GM23338 (cell line): ENCODE measurements around the gene DLK1. TPM values are rescaled to one million over a fixed set of nuclear protein-coding genes. Genes with fewer than 3 reads are reported as not detected.

Experiments
- ATAC-seq: fragments of 200-7000 bp; cut with Tn5 transposase; 3 replicates; pipeline ENCODE4 v1.9.1; 2020
- DNase-seq: peaks from one replicate; pipeline ENCODE4 v3.0.0-alpha.2; 2015; ENCODE audit warnings: low spot score
- H2AFZ ChIP-seq: fragments of 200-600 bp; sonication (generic); 2 replicates; pipeline ENCODE4 v1.8.0; 2016; ENCODE audit warnings: antibody characterized with exemption, mild to moderate bottlenecking, moderate library complexity
- H3F3A ChIP-seq: fragments of 200-600 bp; sonication (generic); replicated peaks from 2 replicates; pipeline ENCODE4 v1.8.0; 2017; ENCODE audit warnings: antibody characterized with exemption, mixed run types, low read depth
- H3K27ac ChIP-seq: fragments of 200-600 bp; sonication (generic); 2 replicates; pipeline ENCODE4 v1.6.1; 2016; ENCODE audit warnings: low read depth
- H3K27me3 ChIP-seq: fragments of 200-600 bp; sonication (generic); 2 replicates; pipeline ENCODE4 v1.8.0; 2016; ENCODE audit warnings: mild to moderate bottlenecking, mixed run types, moderate library complexity; ENCODE audit not compliant: insufficient read depth
- H3K36me3 ChIP-seq: fragments of 200-600 bp; sonication (generic); 2 replicates; pipeline ENCODE4 v1.8.0; 2016; ENCODE audit warnings: mild to moderate bottlenecking; ENCODE audit not compliant: insufficient read depth
- H3K4me1 ChIP-seq: fragments of 200-600 bp; sonication (generic); 2 replicates; pipeline ENCODE4 v1.8.0; 2016; ENCODE audit warnings: mild to moderate bottlenecking, moderate library complexity; ENCODE audit not compliant: insufficient read depth
- H3K4me2 ChIP-seq: fragments of 200-600 bp; sonication (generic); 2 replicates; pipeline ENCODE4 v1.7.1; 2017; ENCODE audit warnings: mixed run types
- H3K4me3 ChIP-seq: fragments of 200-600 bp; sonication (generic); 2 replicates; pipeline ENCODE4 v1.6.1; 2016; ENCODE audit warnings: mixed run types
- H3K79me2 ChIP-seq: fragments of 200-600 bp; sonication (generic); replicated peaks from 2 replicates; pipeline ENCODE4 v1.8.0; 2017; ENCODE audit warnings: mild to moderate bottlenecking; ENCODE audit not compliant: insufficient read depth
- H3K9me2 ChIP-seq: fragments of 200-600 bp; sonication (generic); 2 replicates; pipeline ENCODE4 v1.8.0; 2017; ENCODE audit not compliant: insufficient read depth
- H4K20me1 ChIP-seq: fragments of 200-600 bp; sonication (generic); replicated peaks from 2 replicates; pipeline ENCODE4 v1.8.0; 2017; ENCODE audit warnings: mild to moderate bottlenecking; ENCODE audit not compliant: insufficient read depth
- H3K27ac Mint-ChIP-seq: 2 replicates; pipeline ENCODE4 v1.8.0; 2020; ENCODE audit warnings: inconsistent platforms, mild to moderate bottlenecking, moderate library complexity, mixed read lengths
- H3K27me3 Mint-ChIP-seq: 3 replicates; pipeline ENCODE4 v1.8.0; 2022; ENCODE audit warnings: low read depth, mild to moderate bottlenecking, moderate library complexity, mixed read lengths, inconsistent platforms; ENCODE audit not compliant: insufficient read depth, poor library complexity
- H3K36me3 Mint-ChIP-seq: 3 replicates; pipeline ENCODE4 v1.8.0; 2021; ENCODE audit warnings: low read depth, mild to moderate bottlenecking, inconsistent platforms, moderate library complexity, mixed read lengths
- H3K4me1 Mint-ChIP-seq: 3 replicates; pipeline ENCODE4 v1.8.0; 2020; ENCODE audit warnings: mild to moderate bottlenecking, inconsistent platforms, mixed read lengths
- H3K4me3 Mint-ChIP-seq: 3 replicates; pipeline ENCODE4 v1.8.0; 2021; ENCODE audit warnings: moderate library complexity, mild to moderate bottlenecking, inconsistent platforms, mixed read lengths
- H3K9me3 Mint-ChIP-seq: 3 replicates; pipeline ENCODE4 v1.8.0; 2020; ENCODE audit warnings: moderate library complexity, mild to moderate bottlenecking, inconsistent platforms, mixed read lengths
- CREB1 ChIP-seq: fragments of 250-450 bp; sonication (Bioruptor Pico); IDR thresholded peaks from 2 replicates; pipeline ENCODE4 v1.5.0; 2020; ENCODE audit warnings: low read depth, mild to moderate bottlenecking, moderate library complexity
- CTCF ChIP-seq, 2 experiments: fragments of 200-600 bp in 1 of 2; sonication (generic) in 1 of 2; conservative IDR thresholded peaks; 2 replicates each; pipeline versions ENCODE4 v1.5.1 to v1.6.1; 2016 to 2017; ENCODE audit warnings: antibody characterized with exemption in 2 of 2, low read depth in 2 of 2, mild to moderate bottlenecking in 2 of 2, moderate library complexity in 1 of 2
- ETS1 ChIP-seq: IDR thresholded peaks from 2 replicates; pipeline ENCODE4 v1.6.1; 2016; ENCODE audit warnings: antibody characterized with exemption
- EZH2 ChIP-seq: fragments of 200-600 bp; sonication (generic); IDR thresholded peaks from one replicate; pipeline ENCODE4 v1.8.0; 2017; ENCODE audit warnings: antibody characterized with exemption, mild to moderate bottlenecking, low read depth; ENCODE audit not compliant: unreplicated experiment
- EZH2phosphoT487 ChIP-seq: fragments of 200-600 bp; sonication (generic); IDR thresholded peaks from one replicate; pipeline ENCODE4 v1.8.1; 2018; ENCODE audit warnings: antibody characterized with exemption; ENCODE audit not compliant: unreplicated experiment
- JUNB ChIP-seq: IDR thresholded peaks from one replicate; pipeline ENCODE4 v1.6.1; 2016; ENCODE audit warnings: antibody characterized with exemption; ENCODE audit not compliant: unreplicated experiment
- NANOG ChIP-seq: IDR thresholded peaks from 2 replicates; pipeline ENCODE4 v1.6.1; 2016; ENCODE audit warnings: antibody characterized with exemption, borderline replicate concordance
- POLR2AphosphoS5 ChIP-seq: IDR thresholded peaks from 2 replicates; pipeline ENCODE4 v1.6.1; 2016; ENCODE audit warnings: antibody characterized with exemption, low read depth
- REST ChIP-seq: IDR thresholded peaks from one replicate; pipeline ENCODE4 v1.6.1; 2018; ENCODE audit warnings: antibody characterized with exemption; ENCODE audit not compliant: unreplicated experiment
- STAT1 ChIP-seq: IDR thresholded peaks from one replicate; pipeline ENCODE4 v1.6.1; 2016; ENCODE audit warnings: antibody characterized with exemption; ENCODE audit not compliant: unreplicated experiment
- ZNF114 ChIP-seq: fragments of 250-450 bp; sonication (Bioruptor Pico); IDR thresholded peaks from 2 replicates; pipeline ENCODE4 v1.5.0; 2020; ENCODE audit warnings: mild to moderate bottlenecking, moderate library complexity
- ZNF331 ChIP-seq: fragments of 250-450 bp; sonication (Bioruptor Pico); IDR thresholded peaks from 2 replicates; pipeline ENCODE4 v1.5.0; 2020; ENCODE audit warnings: low read depth, mild to moderate bottlenecking, moderate library complexity
- ZNF462 ChIP-seq: fragments of 250-450 bp; sonication (Bioruptor Pico); IDR thresholded peaks from 2 replicates; pipeline ENCODE4 v1.5.0; 2020; ENCODE audit warnings: mild to moderate bottlenecking, moderate library complexity
- polyA plus RNA-seq: library from polyadenylated mRNA; unstranded; fragments of >200 nt; fragmentation: Nextera tagmentation; extraction: Ambion mirVana; gene quantifications from 2 replicates; pipeline ENCODE4 v1.2.1, GENCODE V29; 2016
- total RNA-seq: library from RNA; depleted of rRNA; stranded (reverse); fragments of >200 nt; shearing (Covaris generic); gene quantifications from 2 replicates; pipeline ENCODE4 v1.2.3, GENCODE V29; 2014

The DLK1 gene
- total and polyA plus RNA-seq, 2 experiments from 2014 or later: 1.1 to 1.2 TPM

GRCh38 chr14:100724536-100724935, 2.2 kb upstream of the DLK1 start:
- DNase-seq: no peak
- Histone ChIP-seq H3K79me2 (no peaks in the 10 kb centered on the region), H2AFZ (no peak overlapping the region), H3K27ac (no peak overlapping the region), H3K4me3 (no peak overlapping the region), H3K4me2 (no peak overlapping the region), H3K27me3 (peaks cover 36% of the 10 kb centered on the region), H4K20me1 (no peaks in the 10 kb centered on the region), H3K9me2 (no peaks in the 10 kb centered on the region), H3K4me1 (peaks cover 4% of the 10 kb centered on the region; the same call in 1 of the 2 replicates), H3F3A (no peaks in the 10 kb centered on the region), H3K36me3 (no peaks in the 10 kb centered on the region)
- Mint-ChIP-seq H3K36me3 (no peaks in the 10 kb centered on the region; the same call in 2 of the 3 replicates), H3K4me3 (no peak overlapping the region), H3K27ac (no peak overlapping the region), H3K27me3 (peaks cover 49% of the 10 kb centered on the region), H3K9me3 (peaks cover 3% of the 10 kb centered on the region; the same call in 1 of the 3 replicates), H3K4me1 (peaks cover 29% of the 10 kb centered on the region)
- no peak for ATAC-seq
- TF ChIP-seq ZNF331 (no peak), JUNB (no peak), POLR2AphosphoS5 (no peak), EZH2phosphoT487 (no peak), REST (no peak), CTCF (conservative IDR thresholded peaks at IDR 0.05; ENCODE audit: low read depth in 2 of 2) (no peak), ZNF114 (CRISPR knock-in tag) (no peak), NANOG (no peak), CREB1 (CRISPR knock-in tag) (no peak), ETS1 (no peak), STAT1 (no peak), ZNF462 (CRISPR knock-in tag) (no peak), EZH2 (no peak)
